Ovary (tissue), 9 donors: ENCODE data around the gene STXBP2. TPM values are rescaled to one million over a fixed set of nuclear protein-coding genes. Genes with fewer than 3 reads are reported as not detected.

Experiments
- DNase-seq, 5 donors: peaks; one replicate each; pipeline ENCODE4 v3.0.0-alpha.2; 2019 to 2020
- H3K27ac ChIP-seq, 2 donors: fragments of 200-600 bp; one replicate each; pipeline versions ENCODE4 v1.5.1 to v1.8.0; 2019 to 2022
- H3K27me3 ChIP-seq: fragments of 200-600 bp; one replicate; pipeline ENCODE4 v1.8.0; 2022
- H3K36me3 ChIP-seq: fragments of 200-600 bp; sonication (generic); one replicate; pipeline ENCODE4 v1.5.1; 2019
- H3K4me1 ChIP-seq: one replicate; pipeline ENCODE4 v1.8.1; 2013; ENCODE audit warnings: mild to moderate bottlenecking, moderate library complexity; ENCODE audit not compliant: insufficient read depth
- H3K4me3 ChIP-seq: fragments of 200-600 bp; sonication (generic); one replicate; pipeline ENCODE4 v1.5.1; 2017
- H3K9me3 ChIP-seq, 2 donors: fragments of 200-600 bp in 1 of 2; sonication (generic) in 1 of 2; one replicate each; pipeline versions ENCODE4 v1.5.1 to v1.8.1; 2013 to 2019; ENCODE audit warnings: mild to moderate bottlenecking in 1 of 2, moderate library complexity in 1 of 2
- CTCF ChIP-seq, 3 donors: fragments of 450-650 bp in 2 of 3; fragments of 200-600 bp in 1 of 3; IDR thresholded peaks; one replicate each; pipeline versions ENCODE4 v1.5.1 to v1.8.0; 2016 to 2022; ENCODE audit warnings: antibody characterized with exemption in 3 of 3, mild to moderate bottlenecking in 1 of 3
- EP300 ChIP-seq: sonication (generic); formaldehyde crosslinking; IDR thresholded peaks from one replicate; pipeline ENCODE4 v1.6.1; 2017; ENCODE audit warnings: antibody characterized with exemption
- POLR2A ChIP-seq: fragments of 450-650 bp; IDR thresholded peaks from one replicate; pipeline ENCODE4 v1.6.1; 2017; ENCODE audit warnings: antibody characterized with exemption, mild to moderate bottlenecking, moderate library complexity
- WGBS, 3 donors: extraction: QIAGEN DNeasy Blood & Tissue Kit in 1 of 3; methylation state at CpG; one replicate each; pipeline versions ENCODE4 v1.1.5 to v1.1.7; 2013 to 2017; 5-methylcytosine and 5-hydroxymethylcytosine counted together
- intact Hi-C, 4 donors: fragments of 100-400 bp; cut with DNase I; formaldehyde crosslinking; loops; one replicate each; pipeline versions ENCODE4 v1.11.0 to v1.15.1; 2022 to 2023
- microRNA-seq, 3 donors: library from miRNA; unstranded; fragments of <30 nt; microRNA quantifications; one replicate each; pipeline versions ENCODE4 to v1.2.0, GENCODE V29; 2019 to 2020
- polyA plus RNA-seq, 2 donors: library from polyadenylated mRNA; stranded (reverse); fragments of 200-250 nt in 1 of 2; fragments of 350-450 nt in 1 of 2; fragmentation: Illumina TruSeq in 1 of 2; extraction: RNeasy Lipid Tissue Mini Kit (QIAGEN cat#74804) in 1 of 2; gene quantifications; one replicate each; pipeline ENCODE4 v1.2.3, GENCODE V29; 2013 to 2014
- small RNA-seq: library from RNA; depleted of rRNA; stranded (forward); fragments of <200 nt; gene quantifications from one replicate; pipeline ENCODE3, GENCODE V24; 2016
- total RNA-seq, 7 donors: library from RNA; depleted of rRNA in 2 of 7; stranded (reverse); fragments of >200 nt in 2 of 7; fragmentation: NEBNext Ultra II Directional in 3 of 7; extraction: Animal tissue kit (Norgen Biotek cat#: 25700) in 3 of 7; gene quantifications; one replicate each; pipeline versions ENCODE4 v1.1.0 to v1.2.4, GENCODE V29; 2016 to 2023
- donor health status: DM: no; HTN: no; CAD: no; lungs with moderate emphysema.
- donor health status: DM: no; HTN: no; CAD: no.
- donor health status: Bipolar disorder and iron deficiency.
- donor health status: DM: yes; HTN: yes; CAD: no.
- donor health status: DM: no; HTN: no; CAD: no.
- donor health status: DM: yes; HTN: yes; CAD: no.

Gene STXBP2
- total and polyA plus RNA-seq, 9 donors = 4.9 to 35.6 (median 11.4) TPM

- Histone ChIP-seq H3K4me3 (no peak overlapping the region), H3K36me3 (no peaks in the 10 kb centered on the region), H3K4me1 (no peaks in the 10 kb centered on the region), H3K27ac (no peak overlapping the region), H3K27me3 (no peaks in the 10 kb centered on the region), H3K9me3 (no peaks in the 10 kb centered on the region)
- intact Hi-C loops = no loop called here
- TF ChIP-seq EP300 (no peak), CTCF (IDR thresholded peaks at IDR 0.05) (no peak), POLR2A (no peak)
- DNase-seq = no peak
Observed at GRCh38 chr19:7691497-7691896, 54.6 kb downstream of the STXBP2 start.

- Histone ChIP-seq H3K4me3 (no peak overlapping the region), H3K36me3 (no peaks in the 10 kb centered on the region), H3K27me3 (no peaks in the 10 kb centered on the region)
Observed at GRCh38 chr19:7692417-7693088, 55.6 kb downstream of the STXBP2 start.

GRCh38 chr19:7694499-7694898, 57.6 kb downstream of the STXBP2 start:
- Histone ChIP-seq H3K4me3 (no peak overlapping the region), H3K9me3 (no peaks in the 10 kb centered on the region), H3K27me3 (no peaks in the 10 kb centered on the region), H3K27ac (no peak overlapping the region), H3K4me1 (no peaks in the 10 kb centered on the region), H3K36me3 (no peaks in the 10 kb centered on the region)
- WGBS, 3 donors = 59 to 63% (median 63%) methylated on average over 4 of the region's 4 CpGs
- DNase-seq = no peak
- intact Hi-C loops = no loop called here
- TF ChIP-seq CTCF (IDR thresholded peaks at IDR 0.05) (no peak), EP300 (no peak), POLR2A (no peak)

More at GRCh38 chr19:7692417-7693088, 55.6 kb downstream of the STXBP2 start:
- Histone ChIP-seq H3K9me3 (no peaks in the 10 kb centered on the region), H3K27ac (no peak overlapping the region), H3K4me1 (no peaks in the 10 kb centered on the region)
- 72 to 87% (median 73%) methylated on average over 13 of the region's 13 CpGs for WGBS, 3 donors
- no peak for TF ChIP-seq EP300
- TF ChIP-seq POLR2A = no peak
- no peak for TF ChIP-seq CTCF (IDR thresholded peaks at IDR 0.05)
- DNase-seq = no peak
- intact Hi-C loops = no loop called here

Small RNAs within 50 kb of the gene (microRNA-seq; reads per million reads assigned to microRNA genes)
- gene MIR6792 = 0 reads per million in 3 donors

Small RNAs within 50 kb of the gene (small RNA-seq; reads per million reads assigned to genes)
- not detected for gene MIR6792

Other genes starting within 250 kb of the STXBP2 start
- gene PEX11G, start 148.1 kb upstream of the STXBP2 start, total RNA-seq = 1 to 10 TPM; 2.8 to 5.1 (median 3.7) TPM
- gene PEX11G, start 148.1 kb upstream of the STXBP2 start, polyA plus RNA-seq = 1 to 10 TPM in 1 of 2 donors, under 1 TPM in 1; 0.40 to 6.0 TPM
- gene ZNF358, start 121.0 kb upstream of the STXBP2 start, total RNA-seq = 100 to 1,000 TPM in 2 of 7 donors, 10 to 100 TPM in 5; 55.0 to 112 (median 88.2) TPM
- 10 to 100 TPM in 1 of 2 donors, 1 to 10 TPM in 1; 9.2 to 91.7 TPM for gene ZNF358, start 121.0 kb upstream of the STXBP2 start, polyA plus RNA-seq
- gene MCOLN1, start 114.5 kb upstream of the STXBP2 start, total RNA-seq = 10 to 100 TPM in 6 of 7 donors, 1 to 10 TPM in 1; 9.2 to 18.9 (median 13.6) TPM
- 10 to 100 TPM in 1 of 2 donors, 1 to 10 TPM in 1; 6.1 to 20.4 TPM for gene MCOLN1, start 114.5 kb upstream of the STXBP2 start, polyA plus RNA-seq
- gene PNPLA6, start 101.4 kb upstream of the STXBP2 start, total RNA-seq = 10 to 100 TPM; 31.0 to 69.1 (median 60.1) TPM
- gene PNPLA6, start 101.4 kb upstream of the STXBP2 start, polyA plus RNA-seq = 10 to 100 TPM; 19.0 to 30.6 TPM
- gene CAMSAP3, start 41.2 kb upstream of the STXBP2 start, total RNA-seq = 1 to 10 TPM in 4 of 7 donors, under 1 TPM in 3; 0.08 to 8.2 (median 1.9) TPM
- 1 to 10 TPM in 1 of 2 donors, under 1 TPM in 1; 0.57 to 1.4 TPM for gene CAMSAP3, start 41.2 kb upstream of the STXBP2 start, polyA plus RNA-seq
- 10 to 100 TPM; 39.5 to 71.7 (median 50.8) TPM for gene XAB2, start 7.6 kb upstream of the STXBP2 start, total RNA-seq
- gene XAB2, start 7.6 kb upstream of the STXBP2 start, polyA plus RNA-seq = 10 to 100 TPM in 1 of 2 donors, 1 to 10 TPM in 1; 4.2 to 63.0 TPM
- 10 to 100 TPM; 11.9 to 77.8 (median 58.3) TPM for gene PET100, start 7.3 kb upstream of the STXBP2 start, total RNA-seq
- gene PET100, start 7.3 kb upstream of the STXBP2 start, polyA plus RNA-seq = 10 to 100 TPM; 44.6 to 53.7 TPM
- under 1 TPM in 2 of 7 donors, not detected in 5; 0.38 to 0.50 TPM for gene PCP2, start 3.4 kb upstream of the STXBP2 start, total RNA-seq
- gene PCP2, start 3.4 kb upstream of the STXBP2 start, polyA plus RNA-seq = under 1 TPM in 1 of 2 donors, not detected in 1; 0.40 TPM
- gene RETN, start 31.9 kb downstream of the STXBP2 start, total RNA-seq = under 1 TPM in 1 of 7 donors, not detected in 6; 0.52 TPM
- gene RETN, start 31.9 kb downstream of the STXBP2 start, polyA plus RNA-seq = under 1 TPM; 0.46 to 0.48 TPM
- under 1 TPM in 3 of 7 donors, not detected in 4; 0.23 to 0.83 (median 0.27) TPM for gene MCEMP1, start 40.0 kb downstream of the STXBP2 start, total RNA-seq
- under 1 TPM in 1 of 2 donors, not detected in 1; 0.06 TPM for gene MCEMP1, start 40.0 kb downstream of the STXBP2 start, polyA plus RNA-seq
- gene TRAPPC5, start 43.7 kb downstream of the STXBP2 start, total RNA-seq = 100 to 1,000 TPM in 1 of 7 donors, 10 to 100 TPM in 6; 44.0 to 111 (median 69.3) TPM
- 10 to 100 TPM in 1 of 2 donors, under 1 TPM in 1; 0.32 to 57.2 TPM for gene TRAPPC5, start 43.7 kb downstream of the STXBP2 start, polyA plus RNA-seq
- gene FCER2, start 65.0 kb downstream of the STXBP2 start, total RNA-seq = under 1 TPM in 1 of 7 donors, not detected in 6; 0.38 TPM
- 1 to 10 TPM in 1 of 2 donors, under 1 TPM in 1; 0.08 to 1.1 TPM for gene FCER2, start 65.0 kb downstream of the STXBP2 start, polyA plus RNA-seq
- 1 to 10 TPM in 1 of 7 donors, under 1 TPM in 5, not detected in 1; 0.33 to 1.4 (median 0.46) TPM for gene CLEC4G, start 95.0 kb downstream of the STXBP2 start, total RNA-seq
- gene CLEC4G, start 95.0 kb downstream of the STXBP2 start, polyA plus RNA-seq = under 1 TPM; 0.27 to 0.71 TPM
- gene CD209, start 110.4 kb downstream of the STXBP2 start, total RNA-seq = 1 to 10 TPM in 6 of 7 donors, under 1 TPM in 1; 0.48 to 3.9 (median 1.7) TPM
- gene CD209, start 110.4 kb downstream of the STXBP2 start, polyA plus RNA-seq = 10 to 100 TPM in 1 of 2 donors, under 1 TPM in 1; 0.85 to 26.1 TPM
- 10 to 100 TPM in 1 of 7 donors, 1 to 10 TPM in 5, under 1 TPM in 1; 0.65 to 19.8 (median 2.9) TPM for gene CLEC4M, start 126.1 kb downstream of the STXBP2 start, total RNA-seq
- 1 to 10 TPM; 3.6 to 7.2 TPM for gene CLEC4M, start 126.1 kb downstream of the STXBP2 start, polyA plus RNA-seq
- gene EVI5L, start 193.1 kb downstream of the STXBP2 start, total RNA-seq = 10 to 100 TPM in 5 of 7 donors, 1 to 10 TPM in 2; 5.1 to 15.9 (median 13.1) TPM
- gene EVI5L, start 193.1 kb downstream of the STXBP2 start, polyA plus RNA-seq = 10 to 100 TPM in 1 of 2 donors, 1 to 10 TPM in 1; 7.2 to 10.9 TPM
- 1 to 10 TPM in 3 of 7 donors, under 1 TPM in 4; 0.45 to 2.2 (median 0.95) TPM for gene PRR36, start 237.3 kb downstream of the STXBP2 start, total RNA-seq
- under 1 TPM; 0.05 to 0.27 TPM for gene PRR36, start 237.3 kb downstream of the STXBP2 start, polyA plus RNA-seq